HAP-1 (cell line): ENCODE measurements around the gene BAHD1.
A peak's percentile ranks its signal among the peaks of the same experiment; 100 is the strongest.

Source experiments
- DNase-seq, 2 experiments: peaks; one replicate each; pipeline ENCODE4 v3.0.0-alpha.2; 2016 to 2020; ENCODE audit warnings: low spot score in 2 of 2
- H3K27me3 ChIP-seq: fragments of 250-450 bp; sonication (Bioruptor Pico); 2 replicates; pipeline ENCODE4 v1.5.1; 2020; ENCODE audit warnings: low read depth, mild to moderate bottlenecking, moderate library complexity
- H3K36me3 ChIP-seq: fragments of 250-450 bp; sonication (Bioruptor Pico); replicated peaks from 2 replicates; pipeline ENCODE4 v1.5.1; 2020; ENCODE audit warnings: mild to moderate bottlenecking
- H3K4me1 ChIP-seq: fragments of 250-450 bp; sonication (Bioruptor Pico); 2 replicates; pipeline ENCODE4 v1.5.1; 2020; ENCODE audit warnings: mild to moderate bottlenecking
- H3K4me3 ChIP-seq: fragments of 250-450 bp; sonication (Bioruptor Pico); 2 replicates; pipeline ENCODE4 v1.5.1; 2020; ENCODE audit warnings: mild to moderate bottlenecking, moderate library complexity
- H3K9me3 ChIP-seq: fragments of 250-450 bp; sonication (Bioruptor Pico); 2 replicates; pipeline ENCODE4 v1.5.1; 2020; ENCODE audit warnings: mild to moderate bottlenecking, moderate library complexity
- in situ Hi-C: fragments of 300-500 bp; cut with MboI; formaldehyde crosslinking; loops from 3 replicates; pipeline ENCODE4 v1.14.3; 2020; ENCODE audit warnings: low sequenced_read_pairs, inconsistent platforms, mixed read lengths

Gene BAHD1

GRCh38 chr15:40435710-40436089 lies 5.1 kb upstream of the BAHD1 start:
- H3K4me3 ChIP-seq: no peak overlapping the region
- H3K36me3 ChIP-seq: no peaks in the 10 kb centered on the region
- DNase-seq: no peak
- H3K4me1 ChIP-seq: peaks cover 20% of the 10 kb centered on the region
- in situ Hi-C loops: no loop called here
- peaks cover 9% of the 10 kb centered on the region for H3K27me3 ChIP-seq
- no peaks in the 10 kb centered on the region for H3K9me3 ChIP-seq

DNA sequence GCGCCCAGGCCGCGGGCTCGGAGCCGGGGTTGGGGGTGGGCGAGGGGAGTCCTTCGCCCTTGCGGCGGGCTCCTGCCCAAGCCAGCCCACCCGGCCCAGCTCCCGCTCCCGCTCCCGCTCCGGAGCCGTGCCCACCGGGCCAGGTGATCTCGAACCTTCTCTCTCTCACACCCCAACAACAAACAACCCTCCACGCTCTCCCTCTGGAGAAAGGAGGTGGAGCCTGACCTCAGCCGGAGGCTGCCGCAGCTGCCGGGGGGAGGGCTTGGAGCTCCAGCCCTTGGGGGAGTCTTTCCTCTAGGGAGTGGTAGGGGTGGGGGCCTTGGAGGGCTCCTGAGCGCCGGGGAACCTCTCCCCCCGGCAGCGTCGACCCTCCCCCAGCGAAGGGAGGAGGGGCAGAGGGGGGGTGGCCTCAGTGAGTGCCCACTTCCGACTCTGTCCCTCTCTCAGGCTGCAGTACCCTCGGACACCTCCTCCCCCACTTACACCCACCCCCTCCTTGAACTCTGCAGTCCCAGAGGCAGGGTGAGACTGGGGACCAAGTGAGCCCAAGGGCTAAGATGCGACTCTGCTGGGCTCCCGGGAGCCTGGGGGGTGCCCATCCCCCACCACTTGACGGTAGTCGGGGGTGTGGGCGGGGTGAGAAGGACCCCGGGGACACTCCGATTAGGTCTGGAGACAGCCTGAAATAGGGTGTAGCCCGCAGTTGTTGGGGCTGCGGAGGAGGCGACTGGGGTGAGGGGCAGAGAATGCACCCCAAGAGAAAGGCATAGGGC lies 4.4 kb upstream of the BAHD1 start:
- Histone ChIP-seq H3K4me1 (peaks cover 20% of the 10 kb centered on the region), H3K36me3 (no peaks in the 10 kb centered on the region), H3K9me3 (no peaks in the 10 kb centered on the region), H3K27me3 (peaks cover 9% of the 10 kb centered on the region), H3K4me3 (peak overlapping the region; percentile 2)
- DNase-seq: peak in 1 of 2 experiments; percentile 36
- in situ Hi-C loops: no loop called here

DNA sequence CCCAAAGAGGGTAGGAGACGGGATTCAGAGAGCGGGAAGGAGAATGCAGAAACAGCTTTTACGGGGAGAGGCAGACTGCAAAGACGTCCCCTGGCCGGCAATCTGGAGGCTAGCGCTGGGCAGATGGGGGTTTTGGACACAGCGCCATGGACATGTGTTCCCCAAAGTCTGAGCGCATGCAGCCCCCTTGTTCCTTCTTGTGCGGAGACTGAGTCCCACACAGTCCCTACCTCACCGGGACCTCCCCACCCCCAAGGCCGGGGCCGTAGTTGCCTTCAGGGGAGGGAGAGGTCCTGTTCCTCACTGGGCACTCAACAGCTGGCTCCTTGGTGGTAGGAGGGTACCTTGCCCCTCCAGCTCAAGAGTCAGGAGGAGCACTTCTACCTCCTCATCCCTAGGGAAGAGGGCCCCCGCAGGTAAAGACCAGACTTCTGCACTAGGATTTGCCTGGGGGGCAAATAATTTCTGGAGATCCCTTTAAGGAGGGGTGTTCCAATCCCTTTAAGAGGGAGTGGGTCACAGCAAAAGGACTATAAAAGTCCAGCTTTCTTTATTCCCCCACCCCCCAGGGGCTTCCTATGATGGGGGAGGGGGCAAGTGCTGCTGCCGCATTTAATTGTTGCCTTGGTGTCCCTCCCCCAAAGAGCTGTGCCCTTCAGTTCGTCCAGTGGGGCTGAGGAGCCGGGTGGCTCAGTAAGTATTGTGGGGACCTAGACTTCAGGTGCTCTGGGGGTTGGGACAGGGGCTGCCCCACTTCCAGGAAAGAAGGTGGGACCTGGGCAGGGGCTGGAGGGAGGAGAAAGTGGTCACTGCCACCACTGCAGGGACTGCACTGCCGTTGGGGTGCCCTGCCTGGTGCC lies 3.6 kb upstream of the BAHD1 start:
- Histone ChIP-seq H3K4me3 (peak overlapping the region; percentile 2), H3K9me3 (no peaks in the 10 kb centered on the region), H3K4me1 (peaks cover 20% of the 10 kb centered on the region), H3K27me3 (peaks cover 9% of the 10 kb centered on the region), H3K36me3 (no peaks in the 10 kb centered on the region)
- DNase-seq: no peak
- in situ Hi-C loops: no loop called here

- in situ Hi-C loops: no loop called here
- H3K4me1 ChIP-seq: peaks cover 27% of the 10 kb centered on the region
- no peaks in the 10 kb centered on the region for H3K9me3 ChIP-seq
- no peaks in the 10 kb centered on the region for H3K36me3 ChIP-seq
- DNase-seq: no peak
- H3K4me3 ChIP-seq: no peak overlapping the region
- peaks cover 9% of the 10 kb centered on the region for H3K27me3 ChIP-seq
Observed at GRCh38 chr15:40437752-40438687, 2.7 kb upstream of the BAHD1 start.

DNA sequence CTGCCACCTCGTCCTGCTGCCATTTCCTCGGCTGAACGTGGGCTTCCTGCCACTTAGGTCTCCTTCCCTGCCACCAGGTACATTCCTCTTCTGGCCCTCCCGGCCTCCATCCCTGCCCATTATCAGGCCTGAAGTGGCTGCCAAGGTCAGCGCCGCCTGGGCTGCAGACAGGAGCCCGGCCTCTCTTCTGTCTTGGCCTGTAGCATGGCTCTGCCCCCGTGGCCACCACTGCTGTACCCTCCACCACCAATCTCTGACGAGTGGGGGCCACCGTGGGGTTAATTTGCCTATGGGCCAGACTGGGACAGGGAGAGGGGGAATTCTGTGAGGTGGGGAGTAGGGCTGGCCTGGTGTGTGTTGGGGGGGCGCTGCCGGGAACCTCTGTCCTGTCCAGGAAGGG lies 2.0 kb upstream of the BAHD1 start:
- Histone ChIP-seq H3K27me3 (peaks cover 9% of the 10 kb centered on the region), H3K36me3 (no peaks in the 10 kb centered on the region), H3K9me3 (no peaks in the 10 kb centered on the region), H3K4me1 (peaks cover 32% of the 10 kb centered on the region), H3K4me3 (no peak overlapping the region)
- in situ Hi-C loops: no loop called here
- no peak for DNase-seq

DNA sequence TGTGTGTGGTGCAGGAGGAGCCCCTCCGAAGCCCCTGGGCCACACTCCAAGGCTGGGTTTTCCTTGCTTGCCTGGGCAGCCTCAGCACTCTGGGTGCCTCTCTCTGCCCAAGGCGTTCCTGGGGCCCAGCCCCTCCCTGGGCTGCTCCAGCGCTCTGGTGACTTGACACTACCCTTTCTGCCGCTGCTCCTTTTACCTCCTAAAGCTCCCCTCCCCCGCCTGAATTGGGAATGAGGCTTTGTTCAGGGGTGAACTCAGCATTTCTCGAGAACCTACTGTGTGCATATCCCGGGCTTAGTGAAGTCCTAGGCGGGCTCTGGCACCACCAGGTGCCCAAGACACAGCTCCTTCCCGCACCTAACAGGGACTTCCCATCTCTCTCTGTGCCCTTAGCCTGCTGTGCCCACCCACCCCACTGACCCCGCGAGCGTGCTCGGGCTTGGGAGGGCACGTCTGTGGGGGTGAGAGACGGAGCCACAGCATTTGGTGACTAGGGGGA lies 1.2 kb upstream of the BAHD1 start:
- DNase-seq: peak; percentile 11 to 67
- peaks cover 33% of the 10 kb centered on the region for H3K4me1 ChIP-seq
- H3K27me3 ChIP-seq: peaks cover 9% of the 10 kb centered on the region
- H3K9me3 ChIP-seq: no peaks in the 10 kb centered on the region
- in situ Hi-C loops: no loop called here
- H3K36me3 ChIP-seq: no peaks in the 10 kb centered on the region
- H3K4me3 ChIP-seq: peak overlapping the region; percentile 45

DNA sequence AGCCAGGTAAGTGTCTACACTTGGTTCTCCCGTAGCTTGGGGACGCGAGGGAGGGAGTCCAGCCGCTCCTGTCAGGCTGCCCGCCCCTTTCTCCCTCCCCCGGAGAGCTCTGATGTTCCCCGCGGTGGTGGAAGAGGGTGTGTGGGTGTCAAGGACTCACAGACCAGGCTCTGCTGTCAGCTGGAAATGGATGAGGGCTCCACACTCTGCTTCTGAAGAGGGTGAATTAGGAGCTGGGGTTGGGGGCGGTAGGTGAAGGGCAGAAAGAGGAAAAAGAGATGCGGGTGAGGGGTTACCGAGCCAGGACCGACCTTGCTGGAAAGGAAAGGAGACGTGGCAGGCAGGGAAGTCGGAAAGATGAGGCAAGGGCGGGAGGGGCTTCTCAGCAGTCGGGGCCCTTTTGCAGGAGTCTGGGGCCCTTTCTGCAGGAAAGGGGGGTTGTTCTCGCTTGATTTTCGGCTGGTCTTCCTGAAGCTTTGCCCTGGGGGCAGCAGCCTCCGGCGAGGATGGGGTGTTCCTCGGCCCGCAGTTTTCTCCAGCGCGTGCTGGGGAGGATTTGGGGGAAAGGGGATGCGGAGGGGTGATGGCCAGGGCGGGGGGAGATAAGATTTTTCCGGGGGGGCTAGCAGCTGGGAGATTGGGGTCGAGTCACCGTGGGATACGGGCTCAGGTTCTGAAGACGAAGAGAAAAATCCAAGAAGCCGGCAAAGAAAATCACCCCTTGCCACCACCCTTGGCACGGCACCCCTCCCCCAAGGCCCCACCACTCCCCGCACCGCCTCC lies 602 bp upstream of the BAHD1 start:
- peak overlapping the region; percentile 45 for H3K4me3 ChIP-seq
- H3K9me3 ChIP-seq: no peaks in the 10 kb centered on the region
- H3K36me3 ChIP-seq: no peaks in the 10 kb centered on the region
- peaks cover 39% of the 10 kb centered on the region for H3K4me1 ChIP-seq
- DNase-seq: peak; percentile 36 to 67
- H3K27me3 ChIP-seq: peaks cover 9% of the 10 kb centered on the region
- in situ Hi-C loops: no loop called here

- Histone ChIP-seq H3K9me3 (no peaks in the 10 kb centered on the region), H3K36me3 (no peaks in the 10 kb centered on the region), H3K27me3 (peaks cover 4% of the 10 kb centered on the region), H3K4me1 (peaks cover 39% of the 10 kb centered on the region), H3K4me3 (peak overlapping the region; percentile 63)
- peak in 1 of 2 experiments; percentile 52 for DNase-seq
- in situ Hi-C loops: no loop called here
Observed at GRCh38 chr15:40441565-40442531, 1.1 kb downstream of the BAHD1 start.

DNA sequence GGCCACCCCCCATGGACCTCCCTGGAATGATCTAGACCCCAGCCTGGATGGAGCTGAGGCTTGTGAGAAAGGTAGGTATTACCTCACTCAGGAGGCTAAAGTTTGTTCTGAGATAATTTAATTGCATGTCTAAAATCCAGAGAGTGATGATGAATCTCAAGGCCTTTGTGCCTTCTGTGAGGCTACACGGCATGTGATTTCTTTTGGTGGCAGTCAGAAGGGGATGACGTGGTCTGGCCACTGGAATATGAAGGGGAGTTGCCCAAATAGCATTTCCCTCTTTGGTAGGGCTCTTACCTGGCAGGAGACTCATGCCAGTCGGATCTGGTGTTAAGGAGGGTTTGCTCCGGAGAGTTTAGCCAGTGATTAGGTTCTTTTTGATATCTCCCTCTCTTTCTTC lies 2.5 kb downstream of the BAHD1 start:
- Histone ChIP-seq H3K27me3 (no peaks in the 10 kb centered on the region), H3K9me3 (no peaks in the 10 kb centered on the region), H3K36me3 (no peaks in the 10 kb centered on the region), H3K4me3 (no peak overlapping the region), H3K4me1 (peaks cover 32% of the 10 kb centered on the region)
- DNase-seq: no peak
- in situ Hi-C loops: no loop called here

DNA sequence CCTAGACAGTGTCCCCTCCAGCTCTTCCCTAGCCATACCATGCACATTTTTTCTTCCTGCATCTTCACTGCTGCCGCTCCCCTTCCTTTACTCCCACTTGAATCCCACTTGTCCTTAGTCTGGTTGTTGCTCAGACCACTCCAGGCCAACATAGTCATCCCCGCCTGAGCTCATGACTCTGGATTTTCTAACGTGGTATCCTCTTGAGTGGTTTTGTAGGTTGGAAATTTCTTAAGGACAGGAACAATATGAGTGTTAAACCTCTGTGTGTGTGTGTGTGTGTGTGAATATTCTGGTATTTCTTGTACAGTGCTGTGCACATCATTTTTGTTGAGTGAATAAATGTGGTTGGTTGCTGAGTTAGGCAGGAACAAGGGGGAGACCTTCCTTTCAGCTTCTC lies 3.1 kb downstream of the BAHD1 start:
- peaks cover 32% of the 10 kb centered on the region for H3K4me1 ChIP-seq
- no peaks in the 10 kb centered on the region for H3K9me3 ChIP-seq
- no peak for DNase-seq
- no peaks in the 10 kb centered on the region for H3K36me3 ChIP-seq
- in situ Hi-C loops: no loop called here
- no peak overlapping the region for H3K4me3 ChIP-seq
- H3K27me3 ChIP-seq: no peaks in the 10 kb centered on the region

DNA sequence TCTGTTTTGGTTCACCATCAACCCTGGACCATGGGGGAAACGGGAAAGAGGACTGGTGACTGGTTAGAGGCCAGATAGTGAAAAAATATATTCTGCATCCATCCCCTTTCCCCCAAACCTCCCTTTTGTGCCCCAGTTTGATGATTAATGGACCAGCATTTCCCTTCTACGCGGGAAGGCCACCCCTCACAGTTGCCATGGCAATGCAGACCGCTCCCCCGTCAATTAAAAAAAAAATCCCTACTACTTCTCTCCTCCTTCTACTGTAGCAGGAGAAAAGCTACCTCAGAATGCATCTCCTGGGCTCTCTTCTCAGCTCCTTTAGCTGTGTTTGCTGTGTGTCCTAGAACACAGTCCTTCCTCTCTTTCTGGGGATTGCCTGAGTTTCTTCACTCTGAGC lies 4.0 kb downstream of the BAHD1 start:
- in situ Hi-C loops: no loop called here
- H3K36me3 ChIP-seq: no peaks in the 10 kb centered on the region
- H3K27me3 ChIP-seq: no peaks in the 10 kb centered on the region
- no peak for DNase-seq
- no peak overlapping the region for H3K4me3 ChIP-seq
- H3K4me1 ChIP-seq: peaks cover 25% of the 10 kb centered on the region
- no peaks in the 10 kb centered on the region for H3K9me3 ChIP-seq

- DNase-seq: peak; percentile 66 to 92
- in situ Hi-C loops: no loop called here
- Histone ChIP-seq H3K9me3 (no peaks in the 10 kb centered on the region), H3K27me3 (no peaks in the 10 kb centered on the region), H3K4me3 (no peak overlapping the region), H3K4me1 (peaks cover 25% of the 10 kb centered on the region), H3K36me3 (no peaks in the 10 kb centered on the region)
Observed at GRCh38 chr15:40445421-40445922, 4.7 kb downstream of the BAHD1 start.
